HEK293 (cell line): ENCODE results near the gene ASTN2.

ENCODE experiments used
- CTCF ChIA-PET: fragments of 350-600 bp; formaldehyde crosslinking; extraction: SDS; loops from one replicate; lab custom pipeline; 2021; ENCODE audit warnings: antibody characterized with exemption; lab: Yijun Ruan, JAX
- POLR2A ChIA-PET: fragments of 300-600 bp; formaldehyde crosslinking; extraction: SDS; loops from one replicate; lab custom pipeline; 2020; ENCODE audit warnings: antibody characterized with exemption, inconsistent platforms; lab: Yijun Ruan, JAX
- H3K27ac ChIP-seq: fragments of 200-500 bp; sonication (Bioruptor generic); 2 replicates; pipeline ENCODE4 v1.5.1; 2014; ENCODE audit warnings: low read depth, low read length, control low read depth, inconsistent platforms; ENCODE audit errors: extremely low read depth
- H3K36me3 ChIP-seq, 2 experiments: fragments of 200-500 bp in 1 of 2; sonication (Bioruptor generic) in 1 of 2; 1 replicate in 1 of 2; 2 replicates in 1 of 2; pipeline ENCODE4 v1.5.1; 2014 to 2017; ENCODE audit warnings: inconsistent platforms in 2 of 2, low read length in 2 of 2; ENCODE audit not compliant: control insufficient read depth in 2 of 2, insufficient read depth in 1 of 2
- H3K4me1 ChIP-seq: fragments of 200-500 bp; sonication (Bioruptor generic); 2 replicates; pipeline ENCODE4 v1.5.1; 2014; ENCODE audit warnings: mild to moderate bottlenecking, low read length, inconsistent platforms; ENCODE audit not compliant: control insufficient read depth, insufficient read depth
- H3K4me3 ChIP-seq: 2 replicates; pipeline ENCODE4 v1.5.1; 2011; ENCODE audit warnings: low read depth, mild to moderate bottlenecking, control low read depth, low read length, moderate library complexity
- H3K9me3 ChIP-seq: fragments of 200-500 bp; sonication (Bioruptor generic); 2 replicates; pipeline ENCODE4 v1.5.1; 2014; ENCODE audit warnings: low read depth, low read length, inconsistent platforms; ENCODE audit not compliant: control insufficient read depth, insufficient read depth
- OSR2 ChIP-seq: fragments of 450-650 bp; formaldehyde crosslinking; IDR thresholded peaks from 2 replicates; pipeline ENCODE4 v1.5.1; 2016; ENCODE audit warnings: missing biosample characterization, missing genetic modification characterization
- SP3 ChIP-seq: fragments of 450-650 bp; formaldehyde crosslinking; IDR thresholded peaks from 2 replicates; pipeline ENCODE4 v1.5.1; 2016; ENCODE audit warnings: missing biosample characterization, missing genetic modification characterization
- ZBTB8A ChIP-seq: fragments of 450-650 bp; formaldehyde crosslinking; IDR thresholded peaks from 2 replicates; pipeline ENCODE4 v1.5.1; 2016; ENCODE audit warnings: missing biosample characterization, missing genetic modification characterization
- ZNF248 ChIP-seq: fragments of 450-650 bp; formaldehyde crosslinking; IDR thresholded peaks from 2 replicates; pipeline ENCODE4 v1.5.1; 2017; ENCODE audit warnings: missing biosample characterization, missing genetic modification characterization
- ZNF266 ChIP-seq: fragments of 450-650 bp; formaldehyde crosslinking; IDR thresholded peaks from 2 replicates; pipeline ENCODE4 v1.5.1; 2016; ENCODE audit warnings: missing biosample characterization, missing genetic modification characterization, low read depth
- ZNF394 ChIP-seq: fragments of 450-650 bp; formaldehyde crosslinking; IDR thresholded peaks from 2 replicates; pipeline ENCODE4 v1.5.1; 2016; ENCODE audit warnings: missing biosample characterization, missing genetic modification characterization, mild to moderate bottlenecking, moderate library complexity, borderline replicate concordance
- ZNF426 ChIP-seq: fragments of 450-650 bp; formaldehyde crosslinking; IDR thresholded peaks from 2 replicates; pipeline ENCODE4 v1.5.1; 2017; ENCODE audit warnings: missing biosample characterization, missing genetic modification characterization, mild to moderate bottlenecking, inconsistent platforms, moderate library complexity
- ZNF529 ChIP-seq: fragments of 450-650 bp; formaldehyde crosslinking; IDR thresholded peaks from 2 replicates; pipeline ENCODE4 v1.5.1; 2017; ENCODE audit warnings: missing genetic modification characterization, missing biosample characterization; ENCODE audit not compliant: insufficient replicate concordance
- ZNF555 ChIP-seq: fragments of 450-650 bp; formaldehyde crosslinking; conservative IDR thresholded peaks from 2 replicates; pipeline ENCODE4 v1.5.1; 2017; ENCODE audit warnings: missing biosample characterization, mild to moderate bottlenecking, missing genetic modification characterization, inconsistent platforms
- ZNF623 ChIP-seq: fragments of 450-650 bp; formaldehyde crosslinking; IDR thresholded peaks from 2 replicates; pipeline ENCODE4 v1.5.1; 2016; ENCODE audit warnings: missing biosample characterization, missing genetic modification characterization
- ZNF664 ChIP-seq: fragments of 450-650 bp; formaldehyde crosslinking; IDR thresholded peaks from 2 replicates; pipeline ENCODE4 v1.5.1; 2016; ENCODE audit warnings: missing biosample characterization, missing genetic modification characterization
- TF ChIP-seq, protein P1 (sequence below): fragments of 450-650 bp; formaldehyde crosslinking; conservative IDR thresholded peaks from 2 replicates; pipeline ENCODE4 v1.5.1; 2016; ENCODE audit warnings: low read depth, missing biosample characterization, missing genetic modification characterization
- TF ChIP-seq, protein P2 (sequence below): fragments of 450-650 bp; formaldehyde crosslinking; IDR thresholded peaks from 2 replicates; pipeline ENCODE4; 2016; ENCODE audit warnings: missing biosample characterization, missing genetic modification characterization
- TF ChIP-seq, protein P3 (sequence below): fragments of 450-650 bp; formaldehyde crosslinking; conservative IDR thresholded peaks from 2 replicates; pipeline ENCODE4 v1.5.1; 2016; ENCODE audit warnings: low read depth, missing biosample characterization, missing genetic modification characterization

The ASTN2 gene

DNA sequence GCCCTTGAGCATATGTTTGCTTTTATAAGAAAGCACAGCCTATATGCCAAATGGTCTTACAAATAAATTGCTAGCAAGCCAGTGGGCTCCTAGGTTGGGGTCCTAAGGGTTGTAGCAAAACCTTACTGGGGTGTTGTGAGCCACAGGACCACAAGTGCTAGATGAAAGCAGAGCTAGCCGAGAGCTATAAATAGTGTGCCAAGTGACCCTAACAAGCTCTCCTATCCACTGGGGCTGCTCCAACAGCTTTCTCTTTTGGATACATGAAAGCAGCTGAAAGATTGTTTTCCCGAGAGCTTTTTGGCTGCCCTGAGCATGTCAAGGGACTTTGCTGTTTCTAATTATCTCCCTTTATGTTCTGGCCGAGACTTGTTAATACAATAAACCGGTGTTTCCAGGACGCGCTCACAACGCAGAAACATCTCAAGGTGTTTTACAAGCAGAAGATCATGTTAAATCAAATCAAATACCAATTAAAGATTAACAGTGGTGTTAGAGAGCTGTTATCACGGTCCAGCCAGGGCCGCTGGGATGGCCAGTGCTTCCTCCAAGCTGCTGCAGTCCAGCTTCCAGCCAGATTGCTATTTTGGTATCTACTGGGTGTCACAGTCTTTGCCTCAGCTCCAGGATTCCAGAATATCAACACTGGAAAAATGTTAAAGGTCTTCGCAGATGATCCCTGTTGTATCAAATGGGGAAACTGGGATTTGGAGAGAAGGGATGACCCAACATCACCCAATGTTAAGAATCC, 351.0 kb downstream of the ASTN2 start:
- Histone ChIP-seq H3K4me1 (no peaks in the 10 kb centered on the region), H3K27ac (no peak overlapping the region), H3K9me3 (no peaks in the 10 kb centered on the region), H3K36me3 (no peaks in the 10 kb centered on the region), H3K4me3 (no peak overlapping the region)
- TF ChIP-seq, protein P1, sequence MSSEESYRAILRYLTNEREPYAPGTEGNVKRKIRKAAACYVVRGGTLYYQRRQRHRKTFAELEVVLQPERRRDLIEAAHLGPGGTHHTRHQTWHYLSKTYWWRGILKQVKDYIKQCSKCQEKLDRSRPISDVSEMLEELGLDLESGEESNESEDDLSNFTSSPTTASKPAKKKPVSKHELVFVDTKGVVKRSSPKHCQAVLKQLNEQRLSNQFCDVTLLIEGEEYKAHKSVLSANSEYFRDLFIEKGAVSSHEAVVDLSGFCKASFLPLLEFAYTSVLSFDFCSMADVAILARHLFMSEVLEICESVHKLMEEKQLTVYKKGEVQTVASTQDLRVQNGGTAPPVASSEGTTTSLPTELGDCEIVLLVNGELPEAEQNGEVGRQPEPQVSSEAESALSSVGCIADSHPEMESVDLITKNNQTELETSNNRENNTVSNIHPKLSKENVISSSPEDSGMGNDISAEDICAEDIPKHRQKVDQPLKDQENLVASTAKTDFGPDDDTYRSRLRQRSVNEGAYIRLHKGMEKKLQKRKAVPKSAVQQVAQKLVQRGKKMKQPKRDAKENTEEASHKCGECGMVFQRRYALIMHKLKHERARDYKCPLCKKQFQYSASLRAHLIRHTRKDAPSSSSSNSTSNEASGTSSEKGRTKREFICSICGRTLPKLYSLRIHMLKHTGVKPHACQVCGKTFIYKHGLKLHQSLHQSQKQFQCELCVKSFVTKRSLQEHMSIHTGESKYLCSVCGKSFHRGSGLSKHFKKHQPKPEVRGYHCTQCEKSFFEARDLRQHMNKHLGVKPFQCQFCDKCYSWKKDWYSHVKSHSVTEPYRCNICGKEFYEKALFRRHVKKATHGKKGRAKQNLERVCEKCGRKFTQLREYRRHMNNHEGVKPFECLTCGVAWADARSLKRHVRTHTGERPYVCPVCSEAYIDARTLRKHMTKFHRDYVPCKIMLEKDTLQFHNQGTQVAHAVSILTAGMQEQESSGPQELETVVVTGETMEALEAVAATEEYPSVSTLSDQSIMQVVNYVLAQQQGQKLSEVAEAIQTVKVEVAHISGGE (tag by site-specific recombination) = no peak
- TF ChIP-seq, protein P2, sequence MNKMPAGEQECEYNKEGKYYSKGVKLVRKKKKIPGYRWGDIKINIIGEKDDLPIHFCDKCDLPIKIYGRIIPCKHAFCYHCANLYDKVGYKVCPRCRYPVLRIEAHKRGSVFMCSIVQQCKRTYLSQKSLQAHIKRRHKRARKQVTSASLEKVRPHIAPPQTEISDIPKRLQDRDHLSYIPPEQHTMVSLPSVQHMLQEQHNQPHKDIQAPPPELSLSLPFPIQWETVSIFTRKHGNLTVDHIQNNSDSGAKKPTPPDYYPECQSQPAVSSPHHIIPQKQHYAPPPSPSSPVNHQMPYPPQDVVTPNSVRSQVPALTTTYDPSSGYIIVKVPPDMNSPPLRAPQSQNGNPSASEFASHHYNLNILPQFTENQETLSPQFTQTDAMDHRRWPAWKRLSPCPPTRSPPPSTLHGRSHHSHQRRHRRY (tag by site-specific recombination) = no peak
- TF ChIP-seq ZNF248 (no peak), ZNF664 (no peak)
- ChIA-PET CTCF (interaction anchor here (0.7 kb wide), 1 partner anchor 1403 kb away, joined by 3 read pairs; no protein-coding TSS in a partner anchor), POLR2A (no interaction called here)

DNA sequence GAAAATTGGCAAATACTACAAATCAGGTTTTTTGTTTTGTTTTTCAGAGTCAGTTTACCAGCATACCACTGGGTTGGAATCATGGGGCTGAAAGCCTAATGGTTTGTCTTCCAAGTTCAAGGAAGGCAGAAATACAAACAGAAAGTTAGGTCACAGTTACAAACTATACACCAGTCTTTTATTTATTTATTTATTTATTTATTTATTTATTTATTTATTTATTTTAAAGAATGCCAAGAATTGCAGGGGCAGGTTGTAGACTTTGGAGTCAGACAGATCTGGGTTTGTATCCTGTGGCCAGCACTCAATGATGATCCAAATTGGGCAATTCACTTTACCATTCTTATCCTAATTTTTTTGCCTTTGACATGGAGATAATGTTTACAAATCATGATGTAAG, 353.9 kb downstream of the ASTN2 start:
- no peaks in the 10 kb centered on the region for H3K4me1 ChIP-seq
- POLR2A ChIA-PET = no interaction called here
- CTCF ChIA-PET = no interaction called here
- no peaks in the 10 kb centered on the region for H3K9me3 ChIP-seq
- peak; percentile 57 for TF ChIP-seq ZNF426 (tag by site-specific recombination)
- peak; percentile 34; the same call in 1 of the 2 replicates for TF ChIP-seq ZNF623 (tag by site-specific recombination)
- TF ChIP-seq, protein P3, sequence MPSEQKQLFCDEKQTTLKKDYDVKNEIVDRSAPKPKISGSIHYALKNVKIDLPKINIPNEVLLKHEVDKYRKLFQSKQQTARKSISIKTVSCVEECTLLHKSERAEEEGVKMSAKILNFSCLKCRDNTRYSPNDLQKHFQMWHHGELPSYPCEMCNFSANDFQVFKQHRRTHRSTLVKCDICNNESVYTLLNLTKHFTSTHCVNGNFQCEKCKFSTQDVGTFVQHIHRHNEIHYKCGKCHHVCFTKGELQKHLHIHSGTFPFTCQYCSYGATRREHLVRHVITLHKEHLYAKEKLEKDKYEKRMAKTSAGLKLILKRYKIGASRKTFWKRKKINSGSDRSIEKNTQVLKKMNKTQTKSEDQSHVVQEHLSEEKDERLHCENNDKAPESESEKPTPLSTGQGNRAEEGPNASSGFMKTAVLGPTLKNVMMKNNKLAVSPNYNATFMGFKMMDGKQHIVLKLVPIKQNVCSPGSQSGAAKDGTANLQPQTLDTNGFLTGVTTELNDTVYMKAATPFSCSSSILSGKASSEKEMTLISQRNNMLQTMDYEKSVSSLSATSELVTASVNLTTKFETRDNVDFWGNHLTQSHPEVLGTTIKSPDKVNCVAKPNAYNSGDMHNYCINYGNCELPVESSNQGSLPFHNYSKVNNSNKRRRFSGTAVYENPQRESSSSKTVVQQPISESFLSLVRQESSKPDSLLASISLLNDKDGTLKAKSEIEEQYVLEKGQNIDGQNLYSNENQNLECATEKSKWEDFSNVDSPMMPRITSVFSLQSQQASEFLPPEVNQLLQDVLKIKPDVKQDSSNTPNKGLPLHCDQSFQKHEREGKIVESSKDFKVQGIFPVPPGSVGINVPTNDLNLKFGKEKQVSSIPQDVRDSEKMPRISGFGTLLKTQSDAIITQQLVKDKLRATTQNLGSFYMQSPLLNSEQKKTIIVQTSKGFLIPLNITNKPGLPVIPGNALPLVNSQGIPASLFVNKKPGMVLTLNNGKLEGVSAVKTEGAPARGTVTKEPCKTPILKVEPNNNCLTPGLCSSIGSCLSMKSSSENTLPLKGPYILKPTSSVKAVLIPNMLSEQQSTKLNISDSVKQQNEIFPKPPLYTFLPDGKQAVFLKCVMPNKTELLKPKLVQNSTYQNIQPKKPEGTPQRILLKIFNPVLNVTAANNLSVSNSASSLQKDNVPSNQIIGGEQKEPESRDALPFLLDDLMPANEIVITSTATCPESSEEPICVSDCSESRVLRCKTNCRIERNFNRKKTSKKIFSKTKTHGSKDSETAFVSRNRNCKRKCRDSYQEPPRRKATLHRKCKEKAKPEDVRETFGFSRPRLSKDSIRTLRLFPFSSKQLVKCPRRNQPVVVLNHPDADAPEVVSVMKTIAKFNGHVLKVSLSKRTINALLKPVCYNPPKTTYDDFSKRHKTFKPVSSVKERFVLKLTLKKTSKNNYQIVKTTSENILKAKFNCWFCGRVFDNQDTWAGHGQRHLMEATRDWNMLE (tag by site-specific recombination) = peak; percentile 58; the same call in 1 of the 2 replicates
- TF ChIP-seq ZNF529 = no peak
- TF ChIP-seq ZBTB8A (tag by site-specific recombination) = 0 out of 2 replicates have a peak, but pooled peaks have one; percentile 27
- no peak for TF ChIP-seq OSR2 (tag by site-specific recombination)
- TF ChIP-seq SP3 (tag by site-specific recombination) = no peak
- TF ChIP-seq ZNF555 (tag by site-specific recombination) = peak; percentile 49
- 0 out of 2 replicates have a peak, but pooled peaks have one; percentile 21 for TF ChIP-seq ZNF266 (tag by site-specific recombination)
- TF ChIP-seq ZNF394 (tag by site-specific recombination) = peak; percentile 68; the same call in 1 of the 2 replicates
- TF ChIP-seq, protein P1 (tag by site-specific recombination) = peak; percentile 60
- no peak overlapping the region for H3K27ac ChIP-seq
- H3K4me3 ChIP-seq = no peak overlapping the region
- H3K36me3 ChIP-seq = no peaks in the 10 kb centered on the region
